Erythroblast (primary cell): ENCODE measurements around the gene COL25A1.

Experiments used
- DNase-seq, 2 experiments: peaks; one replicate each; lab custom pipeline; 2025; lab: John Stamatoyannopoulos, UW
- GATA1 ChIP-seq: IDR thresholded peaks from 2 replicates; pipeline ENCODE4 v1.6.1; 2011; ENCODE audit warnings: low read depth, mild to moderate bottlenecking, control low read depth, low read length, moderate library complexity
- POLR2A ChIP-seq: IDR thresholded peaks from 2 replicates; pipeline ENCODE4 v1.6.1; 2011; ENCODE audit warnings: mild to moderate bottlenecking, low read length

Gene COL25A1

GRCh38 chr4:108852691-108853090, 449.8 kb downstream of the COL25A1 start:
- DNase-seq: no peak
- no peak for TF ChIP-seq POLR2A
- TF ChIP-seq GATA1: no peak

GRCh38 chr4:108851366-108851765, 451.1 kb downstream of the COL25A1 start:
- TF ChIP-seq POLR2A (no peak), GATA1 (no peak)
- no peak for DNase-seq

- no peak for TF ChIP-seq GATA1
- no peak for TF ChIP-seq POLR2A
- DNase-seq: no peak
These were observed 452.2 kb downstream of the COL25A1 start for GRCh38 chr4:108850219-108850649.

- no peak for DNase-seq
- TF ChIP-seq POLR2A (no peak), GATA1 (no peak)
These were observed 452.8 kb downstream of the COL25A1 start for GRCh38 chr4:108849611-108850168.

GRCh38 chr4:108846568-108846967, 455.9 kb downstream of the COL25A1 start:
- no peak for DNase-seq
- TF ChIP-seq GATA1 (no peak), POLR2A (no peak)

GRCh38 chr4:108840426-108840975, 462.0 kb downstream of the COL25A1 start:
- DNase-seq: no peak
- TF ChIP-seq POLR2A: no peak
- TF ChIP-seq GATA1: no peak

GRCh38 chr4:108839333-108839732, 463.1 kb downstream of the COL25A1 start:
- TF ChIP-seq POLR2A: no peak
- no peak for TF ChIP-seq GATA1
- DNase-seq: no peak

GRCh38 chr4:108838451-108838850, 464.0 kb downstream of the COL25A1 start:
- no peak for DNase-seq
- TF ChIP-seq GATA1 (no peak), POLR2A (no peak)

- peak in 1 of 2 experiments; percentile 6 for DNase-seq
- no peak for TF ChIP-seq GATA1
- no peak for TF ChIP-seq POLR2A
These were observed 467.5 kb downstream of the COL25A1 start for GRCh38 chr4:108834835-108835384.

- no peak for DNase-seq
- TF ChIP-seq GATA1 (no peak), POLR2A (no peak)
These were observed 468.2 kb downstream of the COL25A1 start for GRCh38 chr4:108834166-108834834.

- TF ChIP-seq GATA1: no peak
- TF ChIP-seq POLR2A: no peak
- no peak for DNase-seq
These were observed 469.4 kb downstream of the COL25A1 start for GRCh38 chr4:108833046-108833445.

- DNase-seq: no peak
- TF ChIP-seq GATA1 (no peak), POLR2A (no peak)
These were observed 470.6 kb downstream of the COL25A1 start for GRCh38 chr4:108831886-108832285.

GRCh38 chr4:108831291-108831690, 471.2 kb downstream of the COL25A1 start:
- DNase-seq: no peak
- TF ChIP-seq POLR2A: no peak

GRCh38 chr4:108830509-108831244, 471.8 kb downstream of the COL25A1 start:
- TF ChIP-seq POLR2A (no peak), GATA1 (no peak)
- DNase-seq: no peak
